ENCODE results near the gene PDGFD.

Gene PDGFD

GRCh38 chr11:103995896-103996295, 168.1 kb downstream of the PDGFD start:
- DNase-seq, result no peak

- DNase-seq, result no peak
These were observed 169.4 kb downstream of the PDGFD start for GRCh38 chr11:103994518-103994917.

DNA sequence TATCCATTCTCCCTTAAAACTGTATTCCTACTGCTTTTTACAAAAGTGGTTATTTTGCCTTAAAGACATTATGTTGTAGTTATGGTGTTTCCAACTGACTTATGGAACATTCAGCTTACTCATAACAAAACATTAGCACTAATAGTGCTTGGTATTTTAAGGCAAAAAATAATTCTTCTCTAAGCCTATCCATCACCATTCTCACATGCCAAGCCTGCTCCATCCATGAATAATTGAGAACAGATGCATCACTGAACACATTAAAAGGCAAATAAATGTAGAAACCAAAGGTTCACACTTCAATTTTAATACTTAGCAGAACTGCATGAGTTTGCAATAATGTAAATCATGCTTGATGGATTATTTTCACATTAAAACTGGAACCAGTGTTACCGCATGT, 169.9 kb downstream of the PDGFD start:
- no peak for DNase-seq

GRCh38 chr11:103993507-103993906, 170.4 kb downstream of the PDGFD start:
- DNase-seq, result no peak

DNA sequence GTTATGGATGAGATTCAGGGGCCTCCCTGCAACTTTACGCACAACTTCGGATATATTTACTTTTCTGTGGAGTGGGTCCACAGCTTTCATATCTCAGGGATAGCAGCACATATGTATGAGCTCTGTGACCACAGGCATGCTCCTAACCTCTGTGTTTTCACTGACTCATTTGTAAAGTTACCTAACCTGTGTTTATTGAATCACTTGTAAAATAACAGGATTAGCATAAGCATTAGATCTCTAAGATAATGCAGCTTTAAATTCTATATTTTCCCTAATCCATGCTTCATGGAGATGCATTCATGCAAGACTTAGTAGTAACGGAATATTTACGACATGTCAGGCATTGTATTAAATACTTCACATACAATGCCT, 175.4 kb downstream of the PDGFD start:
- no peak for DNase-seq

DNA sequence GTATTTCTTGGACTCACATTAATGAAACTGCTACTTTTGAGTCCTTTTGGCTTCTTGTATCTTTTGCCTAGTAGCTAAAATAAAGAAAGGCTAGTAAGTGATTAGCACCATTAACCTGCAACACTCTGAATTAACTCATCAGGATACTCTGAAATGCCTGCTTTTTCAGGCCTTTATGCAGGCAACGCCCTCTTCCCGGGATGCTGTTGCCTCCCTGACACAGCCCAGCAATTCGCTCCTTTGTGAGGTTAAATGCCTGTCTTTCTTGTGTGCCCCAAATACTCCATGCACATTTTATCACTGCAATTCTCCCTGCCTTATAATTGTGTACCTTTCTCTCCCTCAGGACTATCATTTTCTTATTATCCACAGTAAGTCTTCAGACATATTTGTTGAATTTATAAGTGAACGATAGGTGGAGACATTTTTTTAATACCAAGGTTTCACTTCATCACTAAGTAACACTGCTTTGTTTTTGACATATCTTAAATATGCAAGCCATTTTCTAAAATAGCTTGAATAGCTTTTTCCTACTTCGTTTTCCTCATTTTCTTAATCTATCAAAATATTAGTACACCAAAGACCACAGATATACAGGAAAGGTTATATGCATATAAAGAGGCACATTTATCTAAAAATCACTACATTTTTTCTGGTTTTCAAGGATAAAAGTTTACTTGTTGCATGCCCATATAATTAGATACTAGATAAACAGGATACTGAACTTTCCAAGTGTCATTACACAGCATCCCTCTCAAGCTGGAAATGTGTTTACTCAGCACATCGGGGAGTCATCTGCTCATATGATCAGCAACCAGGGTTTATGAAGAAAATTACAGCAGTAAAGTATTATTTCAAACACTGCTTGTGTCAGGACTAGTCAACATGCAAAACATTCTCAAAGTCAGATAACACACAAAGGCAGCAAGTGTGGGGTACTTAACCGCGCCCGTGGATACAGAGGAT, 176.0 kb downstream of the PDGFD start:
- DNase-seq, result no peak

DNA sequence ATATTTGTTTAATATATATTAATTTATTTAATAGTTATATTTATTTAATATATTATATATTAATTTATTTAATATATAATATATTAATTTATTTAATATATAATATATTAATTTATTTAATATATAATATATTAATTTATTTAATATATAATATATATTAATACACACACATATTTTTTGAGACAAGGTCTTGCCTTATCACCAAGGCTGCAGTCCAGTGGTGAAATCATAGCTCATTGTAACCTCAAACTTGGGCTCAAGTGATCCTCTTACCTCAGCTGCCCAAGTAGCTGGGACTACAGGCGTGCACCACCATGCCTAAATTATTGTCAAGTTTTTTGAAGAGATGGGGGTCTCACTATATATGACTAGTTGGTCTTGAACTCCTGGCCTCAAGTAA, 178.9 kb downstream of the PDGFD start:
- DNase-seq, result no peak

GRCh38 chr11:103980108-103980507, 183.8 kb downstream of the PDGFD start:
- no peak for DNase-seq

DNA sequence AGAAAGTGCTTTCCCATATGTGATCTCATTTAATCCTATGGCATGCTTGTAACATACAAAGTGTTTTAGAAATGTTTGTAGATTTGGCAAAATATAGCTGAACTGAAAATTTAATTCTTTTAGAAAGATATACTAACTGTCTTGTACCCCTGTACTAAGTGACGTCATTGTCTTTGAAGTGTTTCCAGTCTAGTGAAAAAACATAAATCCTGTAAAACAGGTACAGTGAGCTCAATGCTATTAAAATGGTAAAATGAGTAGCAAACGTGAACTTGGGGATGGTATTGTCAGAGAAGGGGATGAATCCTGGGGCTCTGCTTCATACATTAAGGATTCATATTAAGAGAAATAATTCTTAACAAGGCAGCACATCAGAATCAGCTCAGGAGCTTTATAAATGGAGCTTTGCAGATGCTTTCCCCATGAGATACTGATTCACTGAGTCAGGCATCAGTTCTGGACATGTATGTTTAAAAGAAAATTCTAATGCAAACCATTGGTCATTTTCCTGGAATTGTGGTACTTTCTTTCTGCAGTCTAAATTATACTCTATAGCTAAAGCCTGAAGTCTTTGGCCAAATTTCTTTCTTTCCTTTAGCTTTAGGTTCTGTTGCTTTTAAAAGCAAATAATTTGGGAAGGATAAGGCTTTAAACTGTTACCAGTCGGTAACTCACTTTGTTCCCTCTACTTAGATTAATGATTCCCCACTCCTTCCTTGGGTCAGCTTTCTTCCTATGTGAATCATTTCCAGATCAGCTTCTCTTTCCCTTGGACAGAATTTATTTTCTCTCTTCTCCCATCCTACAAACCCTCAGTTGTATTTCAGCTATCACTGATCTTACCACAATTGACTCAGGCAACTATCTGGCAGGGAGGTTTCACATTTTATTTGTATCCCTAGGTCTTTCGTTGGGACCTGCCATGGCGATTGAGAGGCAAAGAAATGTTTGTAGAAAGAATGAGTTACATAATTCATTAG, 185.0 kb downstream of the PDGFD start:
- no peak for DNase-seq

GRCh38 chr11:103972013-103972412, 191.9 kb downstream of the PDGFD start:
- no peak for DNase-seq

- no peak for DNase-seq
These were observed 193.2 kb downstream of the PDGFD start for GRCh38 chr11:103970701-103971249.

- DNase-seq, result no peak
These were observed 195.3 kb downstream of the PDGFD start for GRCh38 chr11:103968685-103969084.

- DNase-seq, result no peak
These were observed 196.0 kb downstream of the PDGFD start for GRCh38 chr11:103967985-103968384.

DNA sequence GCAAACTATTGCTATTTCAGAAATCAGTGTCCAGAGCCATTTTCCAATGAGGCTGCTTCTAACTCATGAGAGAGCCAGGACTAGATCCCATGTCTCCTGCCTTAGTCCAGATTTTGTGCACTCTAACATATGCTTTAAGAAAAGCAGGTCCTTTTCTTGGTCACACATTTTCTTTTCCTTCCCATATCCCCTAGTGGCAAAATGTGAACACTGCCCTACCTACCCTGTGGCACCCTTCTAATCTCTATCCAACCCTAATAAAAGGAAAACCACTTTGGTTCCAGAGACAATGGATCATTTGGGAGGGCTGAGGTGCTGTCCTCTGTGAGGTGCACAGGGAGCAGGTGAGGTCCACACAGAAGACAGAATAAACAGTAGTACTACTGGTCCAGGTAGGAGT, 199.6 kb downstream of the PDGFD start:
- DNase-seq, result no peak

- no peak for DNase-seq
These were observed 200.3 kb downstream of the PDGFD start for GRCh38 chr11:103963648-103964047.

DNA sequence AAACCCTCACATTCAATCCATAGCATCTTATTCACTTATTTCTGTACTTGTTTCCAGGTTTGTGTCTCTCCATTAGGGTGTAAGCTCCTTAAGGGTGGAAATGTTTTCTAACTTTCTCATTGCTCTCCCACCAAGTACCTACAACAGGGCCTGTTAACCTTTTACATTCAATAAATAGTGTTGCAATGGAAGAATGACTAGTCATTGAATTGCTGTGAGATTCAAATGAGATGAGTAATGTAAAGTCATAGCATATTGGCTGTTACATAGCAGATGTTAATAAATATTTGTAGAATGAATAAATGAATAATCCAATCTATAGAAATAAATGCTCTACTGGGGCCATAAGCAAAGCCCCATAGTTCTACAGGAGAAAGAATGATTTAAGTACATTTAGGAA, 202.9 kb downstream of the PDGFD start:
- DNase-seq, result no peak

- no peak for DNase-seq
These were observed 203.8 kb downstream of the PDGFD start for GRCh38 chr11:103960108-103960507.

DNA sequence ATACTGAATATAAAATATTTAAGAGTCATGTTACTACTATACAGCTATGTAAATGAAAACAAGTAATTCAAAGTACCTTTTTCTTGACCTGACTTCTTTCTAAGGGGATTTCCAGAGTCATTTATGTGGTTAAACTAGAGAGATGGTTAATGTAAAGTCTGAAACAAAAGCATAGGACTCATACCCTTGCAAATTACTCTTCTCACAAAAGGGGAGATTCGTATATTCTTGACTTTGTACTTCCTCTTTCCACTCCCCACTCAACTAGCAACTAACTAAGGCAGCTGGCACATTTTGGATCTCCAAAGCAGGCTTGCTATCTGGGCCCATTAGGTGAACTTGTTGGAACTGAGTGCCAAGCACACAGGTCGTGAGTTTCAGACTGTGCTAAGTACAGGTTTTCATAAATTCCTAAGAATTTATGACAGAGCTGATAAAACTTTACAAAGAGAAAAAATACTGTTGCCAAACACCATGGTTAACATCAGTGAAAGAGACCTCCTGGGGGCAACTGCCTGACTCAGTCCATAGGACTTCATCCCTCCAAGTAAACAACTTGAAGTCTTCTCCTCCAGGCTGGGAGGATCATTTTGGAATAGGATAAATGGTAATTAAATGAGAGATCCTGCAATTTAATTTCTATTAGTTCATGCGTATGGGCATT, 204.5 kb downstream of the PDGFD start:
- DNase-seq, result no peak

- no peak for DNase-seq
These were observed 205.3 kb downstream of the PDGFD start for GRCh38 chr11:103958475-103959215.

DNA sequence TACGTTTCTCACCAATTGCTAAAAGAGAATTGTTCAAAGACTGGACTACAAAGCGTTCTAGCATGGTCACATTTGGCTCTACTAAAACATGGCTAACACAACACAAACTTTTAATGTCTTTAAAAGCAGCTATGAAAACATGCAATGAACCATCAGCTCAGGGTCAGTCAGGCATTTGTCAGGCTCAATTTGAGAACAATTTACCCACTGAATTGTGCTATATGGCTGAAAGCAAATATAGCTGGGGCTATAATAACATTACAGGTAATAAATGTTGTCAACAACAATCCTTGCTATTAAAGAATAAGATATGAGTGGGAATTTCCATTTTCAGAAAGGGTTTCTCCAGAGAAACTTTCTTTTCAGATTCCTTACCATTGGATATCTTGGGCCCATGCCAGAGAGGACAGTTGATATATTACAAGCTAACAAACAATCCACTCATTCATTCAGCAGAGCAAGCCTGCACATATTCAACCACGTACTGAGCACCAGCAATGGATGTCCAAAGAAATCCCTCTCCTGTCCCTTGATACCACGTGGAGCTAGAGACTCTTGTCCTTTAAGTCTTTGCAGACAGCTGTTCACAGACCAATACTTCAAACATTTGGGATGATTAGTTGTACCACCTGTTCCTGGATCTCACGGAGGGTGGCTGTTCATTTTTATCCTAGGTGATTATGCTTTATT, 210.0 kb downstream of the PDGFD start:
- DNase-seq, result no peak

GRCh38 chr11:103949781-103950180, 214.2 kb downstream of the PDGFD start:
- no peak for DNase-seq

All from CD4-positive, alpha-beta T cell treated with Interferon alpha-2 for 1 hour (primary cell).